Brain pericyte (primary cell): ENCODE results near the gene UQCC2.

Experiments used
- DNase-seq: peaks from one replicate; pipeline ENCODE4 v3.0.0-alpha.2; 2012; ENCODE audit warnings: low read depth, low spot score

Gene UQCC2

DNA sequence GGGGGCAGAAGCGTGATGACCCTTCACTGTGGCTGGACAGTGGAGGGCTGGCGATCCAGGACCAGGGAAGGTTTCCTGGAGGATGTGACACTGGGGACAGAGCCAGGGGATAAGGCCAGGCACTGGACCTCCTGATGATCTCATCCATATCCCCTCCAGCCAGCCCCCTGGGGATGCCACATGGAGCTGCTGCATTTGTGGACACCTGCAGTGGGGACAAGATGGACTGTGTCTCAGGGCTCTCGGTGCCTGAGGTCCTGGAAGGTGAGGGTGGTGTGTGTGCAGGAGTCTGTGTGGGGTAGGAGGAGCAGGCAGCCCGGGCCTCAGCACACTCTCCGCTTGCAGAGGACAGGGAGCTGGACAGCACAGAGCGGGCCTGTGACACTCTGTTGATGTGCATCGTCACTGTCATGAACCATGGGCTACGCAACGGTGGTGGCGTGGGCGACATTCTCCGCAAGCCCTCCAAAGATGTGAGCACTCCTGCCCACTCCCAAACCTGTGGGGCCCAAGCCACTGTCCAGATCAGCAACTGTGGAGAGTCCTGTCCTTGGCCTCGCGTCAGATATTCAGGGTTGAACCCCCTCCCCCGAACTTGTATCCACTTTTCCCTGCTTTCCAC lies 19.9 kb downstream of the UQCC2 start:
- no peak for DNase-seq

DNA sequence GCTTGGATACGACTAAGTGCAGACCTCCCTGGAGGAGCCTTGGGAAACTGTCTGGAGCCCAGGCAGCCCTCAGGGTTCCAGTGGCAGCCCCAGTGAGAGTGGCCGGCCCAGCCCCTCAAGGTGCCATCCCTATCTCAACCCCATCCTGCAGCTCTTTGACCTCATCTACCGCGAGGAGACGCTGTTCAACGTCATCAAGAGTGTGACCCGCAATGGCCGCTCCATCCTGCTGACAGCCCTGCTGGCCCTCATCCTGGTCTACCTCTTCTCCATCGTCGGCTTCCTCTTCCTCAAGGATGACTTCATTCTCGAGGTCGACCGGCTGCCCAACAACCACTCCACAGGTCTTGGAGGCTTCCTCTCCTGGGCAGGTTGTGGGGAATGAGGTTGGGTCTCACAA lies 20.7 kb downstream of the UQCC2 start:
- DNase-seq, result no peak

DNA sequence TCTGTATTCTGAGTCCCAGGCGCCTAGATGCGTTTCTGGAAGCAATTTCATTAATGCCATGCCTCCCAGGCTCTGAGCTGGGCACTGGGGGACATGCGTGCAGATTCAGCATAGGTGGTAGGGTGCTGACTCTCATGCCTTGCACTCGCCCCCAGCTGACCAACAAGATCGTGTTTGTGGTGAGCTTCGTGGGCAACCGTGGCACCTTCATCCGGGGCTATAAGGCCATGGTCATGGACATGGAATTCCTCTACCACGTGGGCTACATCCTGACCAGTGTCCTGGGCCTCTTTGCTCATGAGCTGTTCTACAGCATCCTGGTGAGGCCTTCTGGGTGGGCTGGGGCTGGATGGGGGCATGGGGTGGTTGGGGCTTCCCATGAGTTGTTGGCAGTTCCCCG lies 21.6 kb downstream of the UQCC2 start:
- DNase-seq, result no peak

DNA sequence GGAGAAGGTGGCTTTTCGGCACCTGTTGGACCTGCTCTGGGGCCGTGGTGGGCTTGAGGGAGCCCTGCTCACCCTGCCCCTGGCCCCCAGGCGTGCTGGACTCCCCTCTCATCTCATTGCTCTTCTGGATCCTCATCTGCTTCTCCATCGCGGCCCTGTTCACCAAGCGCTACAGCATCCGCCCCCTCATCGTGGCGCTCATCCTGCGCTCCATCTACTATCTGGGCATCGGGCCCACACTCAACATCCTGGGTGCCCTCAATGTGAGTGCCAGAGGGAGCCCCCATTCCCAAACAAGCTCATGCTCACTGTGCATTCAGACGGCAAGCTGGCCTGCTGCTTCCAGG lies 22.4 kb downstream of the UQCC2 start:
- no peak for DNase-seq

DNA sequence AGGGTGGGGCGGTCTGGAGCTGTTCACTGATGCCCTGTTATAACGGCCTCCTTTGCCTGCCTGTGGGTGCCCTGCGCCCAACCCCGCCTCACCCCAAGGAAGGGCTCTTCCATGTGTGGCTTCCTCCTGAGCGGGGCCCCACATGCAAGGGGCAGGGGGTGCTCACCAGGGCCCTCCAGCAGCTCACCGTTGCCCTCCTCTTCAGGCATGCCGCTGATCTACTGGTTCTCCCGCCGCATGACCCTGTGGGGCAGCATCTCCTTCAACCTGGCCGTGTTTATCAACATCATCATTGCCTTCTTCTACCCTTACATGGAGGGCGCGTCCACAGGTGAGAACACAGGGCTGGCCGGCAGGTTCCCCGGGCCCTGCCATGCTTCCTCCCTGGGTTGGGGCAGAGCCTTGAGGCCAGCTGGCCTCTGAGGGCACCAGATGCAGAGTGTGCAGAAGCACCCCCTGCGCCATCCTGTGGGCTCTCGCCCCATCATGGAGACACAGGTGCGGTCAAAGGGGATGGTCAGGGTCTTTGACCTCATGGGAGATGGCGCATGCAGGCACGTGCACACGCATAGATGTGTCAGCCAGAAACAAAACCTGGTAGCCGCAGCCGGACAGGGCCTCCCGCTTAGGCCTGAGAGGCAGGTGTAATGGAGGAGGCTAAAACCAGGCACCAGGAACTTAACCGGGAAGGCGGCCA lies 22.9 kb downstream of the UQCC2 start:
- DNase-seq, result no peak

DNA sequence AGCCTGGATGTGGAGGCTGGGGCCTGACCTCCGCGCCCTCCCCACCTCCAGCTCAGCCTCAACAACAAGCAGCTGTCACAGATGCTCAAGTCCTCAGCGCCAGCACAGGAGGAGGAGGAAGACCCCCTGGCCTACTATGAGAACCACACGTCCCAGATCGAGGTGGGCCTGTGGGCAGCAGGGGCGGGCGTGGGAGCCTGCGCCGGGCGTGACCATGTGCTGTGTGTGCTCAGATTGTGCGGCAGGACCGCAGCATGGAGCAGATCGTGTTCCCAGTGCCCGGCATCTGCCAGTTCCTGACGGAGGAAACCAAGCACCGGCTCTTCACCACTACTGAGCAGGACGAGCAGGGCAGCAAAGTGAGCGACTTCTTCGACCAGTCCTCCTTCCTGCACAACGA lies 23.5 kb downstream of the UQCC2 start:
- DNase-seq, result no peak

DNA sequence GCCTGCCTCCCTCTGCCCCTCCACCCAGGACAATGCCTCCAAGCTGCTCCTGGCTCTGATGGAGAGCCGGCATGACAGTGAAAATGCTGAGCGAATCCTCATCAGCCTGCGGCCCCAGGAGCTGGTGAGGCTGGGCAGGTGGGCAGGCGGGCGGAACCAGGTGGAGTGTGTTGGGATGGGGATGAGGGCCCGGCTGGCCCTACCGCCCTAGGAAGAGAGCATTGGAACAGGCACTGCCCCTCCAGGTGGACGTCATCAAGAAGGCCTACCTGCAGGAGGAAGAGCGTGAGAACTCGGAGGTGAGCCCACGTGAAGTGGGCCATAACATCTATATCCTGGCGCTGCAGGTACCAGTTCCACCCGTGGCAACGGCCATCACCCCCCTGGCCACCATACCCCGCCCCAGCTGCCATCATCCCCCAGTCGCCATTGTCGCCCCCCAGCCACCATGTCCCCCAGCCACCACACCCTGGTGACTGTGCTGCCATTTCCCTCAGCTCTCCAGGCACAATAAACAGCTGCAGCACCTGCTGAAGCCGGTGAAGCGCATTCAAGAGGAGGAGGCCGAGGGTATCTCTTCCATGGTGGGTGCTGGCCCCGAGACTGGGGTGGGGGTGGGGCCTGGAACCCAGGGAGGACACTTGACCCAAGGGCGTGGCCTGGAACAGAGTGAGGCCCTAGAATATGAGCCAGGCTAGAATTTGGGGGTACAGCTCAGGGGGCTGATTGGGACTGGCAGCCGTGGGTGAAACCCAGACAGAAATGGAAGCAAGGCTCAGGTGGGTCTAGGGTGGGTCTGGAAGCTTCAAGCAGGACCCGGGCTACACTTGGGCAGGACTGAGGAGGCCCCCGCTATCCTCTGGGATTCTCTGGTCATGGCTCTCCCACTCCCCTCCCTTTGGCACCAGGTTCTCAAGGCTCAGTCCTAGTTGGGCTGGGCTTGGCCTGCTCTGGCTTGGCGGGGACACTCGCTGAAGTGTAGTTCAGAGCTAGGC lies 24.2 kb downstream of the UQCC2 start:
- no peak for DNase-seq

DNA sequence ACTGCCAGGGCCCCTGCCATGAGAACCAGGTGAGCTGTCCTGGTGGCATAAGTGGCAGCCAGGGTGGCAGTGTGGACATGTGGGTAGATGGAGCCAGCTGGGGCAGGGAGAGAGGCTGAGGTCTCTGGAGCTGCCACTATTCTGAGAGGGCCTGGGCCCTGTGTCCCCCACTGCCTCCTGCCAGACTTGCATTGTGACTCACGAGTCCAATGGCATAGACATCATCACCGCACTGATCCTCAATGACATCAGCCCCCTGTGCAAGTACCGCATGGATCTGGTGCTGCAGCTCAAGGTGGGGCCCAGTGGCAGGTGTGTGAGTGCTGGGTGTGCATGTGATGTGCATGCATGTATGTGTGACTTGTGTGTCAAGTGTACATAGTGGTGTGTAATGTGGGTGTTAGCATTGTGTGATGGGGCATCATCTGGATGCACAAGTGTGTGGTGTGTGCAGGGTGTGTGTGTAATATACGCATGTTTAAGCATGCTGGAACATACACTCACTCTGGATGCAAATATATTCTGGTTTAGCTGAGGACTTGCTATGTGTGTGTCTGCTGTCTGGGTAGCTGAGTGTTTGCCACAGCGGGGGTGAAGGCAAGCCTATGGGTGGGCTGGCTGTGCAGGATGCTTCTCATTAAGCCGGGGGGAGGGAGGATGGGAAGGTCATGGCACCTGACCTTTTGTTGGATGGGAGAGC lies 25.1 kb downstream of the UQCC2 start:
- DNase-seq, result no peak

DNA sequence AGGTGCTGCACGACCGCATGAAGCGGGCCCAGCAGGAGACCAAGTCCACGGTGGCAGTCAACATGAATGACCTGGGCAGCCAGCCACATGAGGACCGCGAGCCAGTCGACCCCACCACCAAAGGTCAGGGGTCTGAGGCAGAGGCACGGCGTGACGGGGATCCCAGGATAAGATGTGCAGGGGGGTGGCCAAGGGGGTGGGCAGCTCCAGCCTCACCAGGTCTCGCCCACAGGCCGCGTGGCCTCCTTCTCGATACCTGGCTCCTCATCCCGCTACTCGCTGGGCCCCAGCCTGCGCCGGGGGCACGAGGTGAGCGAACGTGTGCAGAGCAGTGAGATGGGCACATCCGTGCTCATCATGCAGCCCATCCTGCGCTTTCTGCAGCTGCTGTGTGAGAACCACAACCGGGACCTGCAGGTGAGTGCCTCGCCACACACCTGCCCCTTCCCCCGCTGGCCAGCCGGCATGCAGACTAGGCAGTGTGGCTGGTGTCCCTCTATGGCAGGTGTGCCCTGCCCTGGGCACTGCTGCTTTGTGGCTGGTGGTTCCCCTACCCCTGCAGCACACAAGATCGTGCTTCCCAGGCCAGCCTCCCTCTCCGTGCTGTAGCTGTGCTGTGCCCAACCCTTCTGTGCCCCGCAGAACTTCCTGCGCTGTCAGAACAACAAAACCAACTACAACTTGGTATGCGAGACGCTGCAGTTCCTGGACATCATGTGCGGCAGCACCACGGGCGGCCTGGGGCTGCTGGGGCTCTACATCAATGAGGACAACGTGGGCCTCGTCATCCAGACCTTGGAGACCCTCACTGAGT lies 25.9 kb downstream of the UQCC2 start:
- no peak for DNase-seq

DNA sequence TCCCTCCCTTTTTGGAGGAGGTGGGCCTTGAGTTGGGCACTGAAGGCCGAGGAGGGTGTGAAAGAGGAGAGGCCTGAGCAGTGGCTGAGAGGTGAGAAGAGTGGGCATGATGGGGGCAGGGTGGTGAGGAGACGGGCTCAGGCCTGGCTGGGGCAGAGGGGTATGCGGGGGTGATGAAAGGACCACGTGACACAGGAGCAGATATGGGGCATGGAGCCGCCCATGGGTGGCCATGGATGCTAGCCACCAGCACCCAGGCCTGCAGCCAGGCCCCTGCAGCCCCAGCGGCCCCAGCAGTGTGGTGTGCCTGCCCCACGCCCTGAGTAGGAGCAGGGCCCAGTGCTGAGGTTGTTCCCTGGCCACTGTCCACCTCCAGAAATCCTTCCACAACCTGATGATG lies 26.5 kb downstream of the UQCC2 start:
- no peak for DNase-seq

DNA sequence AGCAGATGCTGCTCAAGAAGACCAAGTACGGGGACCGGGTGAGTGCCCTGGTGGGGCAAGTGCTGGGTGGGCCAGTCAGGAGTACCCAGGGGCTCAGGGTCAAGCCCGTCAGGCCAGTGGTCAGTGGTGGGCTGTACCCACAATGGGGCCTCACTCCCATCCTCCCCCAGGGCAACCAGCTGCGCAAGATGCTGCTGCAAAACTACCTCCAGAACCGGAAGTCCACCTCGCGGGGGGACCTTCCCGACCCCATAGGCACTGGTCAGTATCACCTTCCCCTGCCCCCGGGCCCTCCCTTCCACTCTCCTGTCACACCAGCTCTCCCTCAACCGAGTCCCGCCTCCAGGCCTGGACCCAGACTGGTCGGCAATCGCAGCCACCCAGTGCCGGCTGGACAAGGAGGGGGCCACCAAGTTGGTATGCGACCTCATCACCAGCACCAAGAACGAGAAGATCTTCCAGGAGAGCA lies 27.0 kb downstream of the UQCC2 start:
- DNase-seq, result no peak

DNA sequence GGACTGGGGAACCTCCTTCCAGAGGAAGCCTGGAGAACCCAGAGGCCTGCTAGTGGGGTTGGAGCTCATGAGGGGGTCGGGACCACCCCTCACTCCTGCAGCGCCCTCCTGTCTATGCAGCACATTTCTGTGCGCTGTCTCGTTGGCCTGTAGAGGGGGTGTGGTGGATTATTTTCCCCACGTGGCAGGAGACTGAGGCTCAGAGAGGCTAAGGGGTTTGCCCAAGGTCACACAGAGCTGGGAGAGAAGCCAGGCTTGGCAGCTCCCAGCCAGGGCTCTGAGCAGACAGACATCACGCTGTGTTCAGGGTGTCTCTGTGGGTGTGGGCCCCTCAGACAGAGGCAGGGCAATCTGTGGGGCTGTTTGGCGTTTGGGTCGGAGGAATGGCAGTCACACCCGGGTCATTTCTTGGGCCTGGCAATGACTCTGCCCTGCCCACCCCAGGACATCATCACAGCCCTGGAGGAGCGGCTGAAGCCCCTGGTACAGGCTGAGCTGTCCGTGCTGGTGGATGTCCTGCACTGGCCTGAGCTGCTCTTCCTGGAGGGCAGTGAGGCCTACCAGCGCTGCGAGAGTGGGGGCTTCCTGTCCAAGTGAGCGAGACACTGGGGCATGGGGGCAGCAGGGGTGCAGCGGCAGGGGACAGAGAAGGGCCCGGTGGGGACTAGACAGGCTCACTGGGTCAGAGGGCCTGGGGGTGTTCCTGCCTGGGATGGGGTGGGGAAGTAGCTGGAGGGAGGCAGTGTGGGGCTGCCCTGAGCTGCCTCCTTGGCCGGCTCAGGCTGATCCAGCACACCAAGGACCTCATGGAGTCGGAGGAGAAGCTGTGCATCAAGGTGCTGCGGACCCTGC lies 27.7 kb downstream of the UQCC2 start:
- DNase-seq, result no peak

DNA sequence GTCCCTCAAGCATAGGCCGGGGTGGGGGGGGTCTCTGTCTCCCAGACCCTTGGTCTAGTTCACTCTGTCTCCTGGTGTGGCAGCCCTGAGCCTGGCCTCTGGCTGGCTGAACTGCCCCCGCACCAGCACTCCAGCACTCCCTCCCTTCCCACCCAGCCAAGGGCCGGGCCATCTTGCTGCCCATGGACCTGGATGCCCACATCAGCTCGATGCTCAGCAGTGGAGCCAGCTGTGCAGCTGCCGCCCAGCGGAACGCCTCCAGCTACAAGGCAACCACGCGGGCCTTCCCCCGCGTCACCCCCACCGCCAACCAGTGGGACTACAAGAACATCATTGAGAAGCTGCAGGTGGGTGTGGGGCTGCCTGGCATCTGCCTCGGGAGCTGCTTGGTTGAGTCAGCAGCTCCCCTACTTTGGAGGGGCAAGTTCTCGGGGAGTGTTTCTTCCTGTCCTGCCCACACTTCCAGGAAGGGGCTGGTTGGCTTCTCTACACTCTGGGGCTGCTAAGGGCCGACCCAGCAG lies 28.4 kb downstream of the UQCC2 start:
- DNase-seq, result no peak

DNA sequence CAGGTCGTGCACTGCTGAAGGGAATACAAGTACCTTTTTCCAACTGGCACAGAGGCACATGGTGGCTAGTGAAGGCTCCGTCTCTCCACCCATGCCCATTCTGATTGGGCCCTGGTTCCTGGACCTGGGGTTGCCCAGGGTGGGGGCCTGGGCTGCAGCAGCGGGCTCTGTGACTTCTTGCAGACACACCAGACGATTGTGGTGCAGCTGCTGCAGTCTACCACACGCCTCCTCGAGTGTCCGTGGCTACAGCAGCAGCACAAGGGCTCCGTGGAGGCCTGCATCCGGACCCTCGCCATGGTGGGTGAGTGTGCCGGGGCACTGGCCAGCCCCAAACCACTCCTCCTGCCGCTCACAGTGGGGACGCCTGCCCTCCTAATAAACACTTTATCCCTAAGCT lies 29.2 kb downstream of the UQCC2 start:
- DNase-seq, result no peak

DNA sequence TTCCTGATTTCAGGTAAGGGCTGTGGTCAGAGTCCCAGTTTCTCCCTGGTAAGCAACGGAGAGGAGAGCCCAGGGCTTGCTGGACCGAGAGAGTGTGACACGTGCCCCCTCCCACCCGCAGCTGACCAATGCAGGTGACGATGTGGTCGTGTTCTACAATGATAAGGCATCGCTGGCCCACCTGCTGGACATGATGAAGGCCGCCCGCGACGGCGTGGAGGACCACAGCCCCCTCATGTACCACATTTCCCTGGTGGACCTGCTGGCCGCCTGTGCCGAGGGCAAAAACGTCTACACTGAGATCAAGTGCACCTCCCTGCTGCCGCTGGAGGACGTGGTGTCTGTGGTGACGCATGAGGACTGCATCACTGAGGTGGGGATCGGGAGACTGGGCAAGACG lies 31.7 kb downstream of the UQCC2 start:
- no peak for DNase-seq

DNA sequence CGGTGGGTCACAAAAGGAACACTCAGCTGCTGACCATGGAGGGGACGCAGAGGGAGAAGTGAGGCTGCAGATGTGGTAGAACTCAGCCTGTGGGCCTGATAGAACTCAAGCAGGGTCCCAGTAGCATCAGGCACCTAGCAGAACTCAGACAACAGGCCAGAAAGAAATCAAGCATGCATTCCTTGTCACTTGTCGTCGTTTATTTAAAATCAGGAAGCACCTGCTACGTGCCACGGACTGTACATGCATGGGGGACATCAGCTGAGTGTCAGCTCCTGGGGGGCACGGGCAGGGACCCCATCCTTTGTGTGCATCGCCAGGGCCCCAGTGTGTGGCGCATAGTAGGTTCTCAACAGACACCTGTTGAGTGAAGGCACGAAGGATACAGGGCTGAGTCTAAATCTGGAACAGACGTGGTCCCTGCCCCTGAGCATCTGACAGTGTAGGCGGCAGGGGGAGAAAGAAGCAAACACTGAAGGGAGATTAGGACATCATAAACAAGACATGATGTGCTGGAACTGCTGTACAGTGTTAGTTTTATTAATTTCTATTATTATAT lies 32.5 kb downstream of the UQCC2 start:
- no peak for DNase-seq

DNA sequence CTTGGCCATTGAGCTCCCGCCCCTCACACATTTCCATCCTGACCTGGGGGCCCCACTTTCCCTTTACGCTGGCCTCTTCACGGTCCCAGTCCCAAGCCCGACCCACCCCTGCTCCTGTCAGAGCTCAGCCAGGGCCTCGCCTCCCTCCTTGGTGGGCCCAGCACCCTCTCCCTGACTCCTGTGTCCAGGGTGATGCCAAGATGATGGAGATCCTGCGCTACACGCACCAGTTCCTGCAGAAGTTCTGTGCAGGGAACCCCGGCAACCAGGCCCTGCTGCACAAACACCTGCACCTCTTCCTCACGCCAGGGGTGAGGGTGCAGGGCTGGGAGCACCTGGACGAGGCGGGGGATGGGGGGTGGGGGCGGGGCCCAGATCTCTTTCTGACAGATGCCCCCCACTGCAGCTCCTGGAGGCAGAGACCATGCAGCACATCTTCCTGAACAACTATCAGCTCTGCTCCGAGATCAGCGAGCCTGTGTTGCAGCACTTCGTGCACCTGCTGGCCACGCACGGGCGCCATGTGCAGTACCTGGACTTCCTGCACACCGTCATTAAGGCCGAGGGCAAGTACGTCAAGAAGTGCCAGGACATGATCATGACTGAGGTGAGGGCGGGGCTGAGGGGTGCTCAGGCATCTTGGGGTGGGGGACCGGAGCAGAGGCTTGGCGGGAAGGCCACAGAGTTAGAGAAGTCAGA lies 33.1 kb downstream of the UQCC2 start:
- DNase-seq, result no peak

DNA sequence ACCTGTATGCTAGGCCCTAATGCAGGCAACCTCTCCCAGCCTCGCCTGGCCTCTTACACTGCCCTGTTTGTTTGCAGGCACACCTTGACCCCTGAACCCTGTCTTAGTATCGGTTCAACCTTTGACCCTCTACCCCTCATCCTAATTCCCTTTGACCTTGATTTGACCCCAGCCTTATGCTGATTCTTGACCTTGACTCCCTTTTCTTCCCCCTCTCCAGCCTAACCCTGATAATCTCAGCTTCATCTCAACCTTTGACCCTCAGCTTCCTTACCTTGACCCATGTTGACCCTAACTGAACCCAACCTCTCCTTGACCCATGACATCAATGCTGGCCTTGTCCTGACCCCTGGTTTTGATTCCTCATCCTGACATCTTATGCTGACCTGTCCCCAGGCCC lies 33.8 kb downstream of the UQCC2 start:
- no peak for DNase-seq

DNA sequence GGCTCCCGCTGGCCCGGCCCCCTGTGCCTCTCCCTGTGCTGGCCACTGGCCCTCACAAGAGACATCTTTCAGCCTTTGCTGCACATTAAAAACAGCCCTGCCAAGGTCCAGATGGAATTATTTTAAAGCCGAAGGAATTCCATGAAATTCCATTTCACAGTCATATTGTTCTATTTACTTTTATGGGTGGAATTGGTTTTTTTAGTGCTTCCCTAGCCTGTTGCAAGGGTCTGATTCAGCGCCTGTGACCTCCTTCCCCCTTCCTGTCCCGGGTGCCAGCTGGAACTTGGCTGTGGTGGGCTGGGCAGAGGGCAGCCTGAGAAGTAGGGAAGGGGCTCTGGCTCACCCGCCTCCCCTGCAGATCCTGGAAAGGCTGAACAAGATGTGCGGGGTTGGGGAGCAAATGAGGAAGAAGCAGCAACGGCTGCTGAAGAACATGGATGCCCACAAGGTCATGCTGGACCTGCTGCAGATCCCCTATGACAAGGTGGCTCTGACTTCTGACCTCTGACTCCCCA lies 34.3 kb downstream of the UQCC2 start:
- DNase-seq, result no peak
